HepG2 (cell line): ENCODE results near the gene RABGAP1L. TPM values are rescaled to one million over a fixed set of nuclear protein-coding genes. Genes with fewer than 3 reads are reported as not detected.
A peak's percentile ranks its signal among the peaks of the same experiment; 100 is the strongest.

Source experiments
- ATAC-seq: fragments of 200-7000 bp; cut with Tn5 transposase; 3 replicates; pipeline ENCODE4 v1.9.1; 2020; ENCODE audit warnings: mild to moderate bottlenecking, moderate library complexity
- BruUV-seq: library from RNA; stranded (reverse); fragments of 400-500 nt; replicated peaks from 2 replicates; lab custom pipeline; 2021; lab: Mats Ljungman, UMichigan
- CTCF ChIA-PET: fragments of 300-600 bp; formaldehyde crosslinking; extraction: SDS; loops from one replicate; lab custom pipeline; 2021; ENCODE audit warnings: low total read pairs, inconsistent platforms, low intra/inter-chr PET ratio; lab: Yijun Ruan, JAX
- POLR2A ChIA-PET: fragments of 350-600 bp; sonication (Branson Sonifier 250); formaldehyde crosslinking; loops from one replicate; lab custom pipeline; 2020; ENCODE audit warnings: antibody characterized with exemption, inconsistent platforms; lab: Yijun Ruan, JAX
- DNase-seq: peaks from one replicate; pipeline ENCODE4 v3.0.0-alpha.2; 2015; ENCODE audit warnings: low spot score
- FAIRE-seq: peaks from 3 replicates; lab custom pipeline; 2011; peaks lifted over from hg19 to GRCh38; lab: Jason Lieb, UNC
- H2AFZ ChIP-seq: one replicate; pipeline ENCODE4 v1.6.1; 2011; ENCODE audit warnings: low read length, inconsistent platforms
- H3K27ac ChIP-seq: fragments of 300-600 bp; 3 replicates; pipeline ENCODE4 v1.8.0; 2011; ENCODE audit warnings: mixed run types, mild to moderate bottlenecking, mixed read lengths, low read length, inconsistent platforms; ENCODE audit not compliant: insufficient read depth; ENCODE audit errors: extremely low read length
- H3K27me3 ChIP-seq, 2 experiments: fragments of 200-600 bp in 1 of 2; 2 replicates in 1 of 2; 3 replicates in 1 of 2; pipeline versions ENCODE4 v1.6.0 to v1.8.0; 2011; ENCODE audit warnings: low read length in 2 of 2, mild to moderate bottlenecking in 2 of 2, moderate library complexity in 2 of 2, inconsistent platforms in 1 of 2; ENCODE audit not compliant: insufficient read depth in 2 of 2, control insufficient read depth in 1 of 2
- H3K36me3 ChIP-seq, 2 experiments: fragments of 200-600 bp in 1 of 2; replicated peaks in 1 of 2; 2 replicates in 1 of 2; 3 replicates in 1 of 2; pipeline versions ENCODE4 v1.5.1 to v1.8.0; 2011; ENCODE audit warnings: low read length in 2 of 2, inconsistent platforms in 1 of 2; ENCODE audit not compliant: insufficient read depth in 2 of 2, control insufficient read depth in 1 of 2
- H3K4me1 ChIP-seq: 2 replicates; pipeline ENCODE4 v1.5.1; 2012; ENCODE audit warnings: low read length, inconsistent platforms; ENCODE audit not compliant: insufficient read depth
- H3K4me2 ChIP-seq: 2 replicates; pipeline ENCODE4 v1.6.0; 2011; ENCODE audit warnings: low read depth, low read length, inconsistent platforms
- H3K4me3 ChIP-seq, 3 experiments: fragments of 200-600 bp in 1 of 3; sonication (generic), shearing (Covaris generic) in 1 of 3; replicated peaks in 1 of 3; 2 replicates each; pipeline ENCODE4 v1.5.1; 2011 to 2016; ENCODE audit warnings: low read length in 3 of 3, inconsistent platforms in 2 of 3, low read depth in 2 of 3, mild to moderate bottlenecking in 2 of 3, control low read depth in 1 of 3, mixed read lengths in 1 of 3; ENCODE audit not compliant: insufficient read depth in 1 of 3
- H3K79me2 ChIP-seq: one replicate; pipeline ENCODE4 v1.6.1; 2011; ENCODE audit warnings: low read length, inconsistent platforms; ENCODE audit not compliant: insufficient read depth
- H3K9ac ChIP-seq: 2 replicates; pipeline ENCODE4 v1.6.0; 2011; ENCODE audit warnings: mild to moderate bottlenecking, low read depth, low read length, inconsistent platforms; ENCODE audit not compliant: insufficient read depth
- H3K9me3 ChIP-seq: 2 replicates; pipeline ENCODE4 v1.5.1; 2012; ENCODE audit warnings: mild to moderate bottlenecking, low read length
- H4K20me1 ChIP-seq: 2 replicates; pipeline ENCODE4 v1.6.0; 2011; ENCODE audit warnings: inconsistent platforms, mild to moderate bottlenecking, low read length, moderate library complexity; ENCODE audit not compliant: insufficient read depth
- KDM1A ChIP-seq: IDR thresholded peaks from 2 replicates; pipeline ENCODE4 v1.6.1; 2016; ENCODE audit warnings: missing compliant biosample characterization
- MAFF ChIP-seq: IDR thresholded peaks from 2 replicates; pipeline ENCODE4 v1.6.1; 2011; ENCODE audit warnings: low read depth, low read length, improper control_type of control experiment
- MAFK ChIP-seq, 2 experiments: IDR thresholded peaks in 1 of 2; conservative IDR thresholded peaks in 1 of 2; 2 replicates each; pipeline ENCODE4 v1.6.1; 2011; ENCODE audit warnings: improper control_type of control experiment in 2 of 2, low read length in 2 of 2
- MIER3 ChIP-seq: IDR thresholded peaks from 2 replicates; pipeline ENCODE4 v1.6.1; 2016; ENCODE audit warnings: missing compliant biosample characterization, borderline replicate concordance
- NCOA1 ChIP-seq: sonication (generic); formaldehyde crosslinking; IDR thresholded peaks from 2 replicates; pipeline ENCODE4 v1.9.0; 2021; ENCODE audit warnings: missing genetic modification reagents
- SAFB2 ChIP-seq: sonication (generic); formaldehyde crosslinking; IDR thresholded peaks from 2 replicates; pipeline ENCODE4 v1.5.1; 2020; ENCODE audit warnings: missing genetic modification reagents, low read depth, mild to moderate bottlenecking, borderline replicate concordance
- TRAFD1 ChIP-seq: sonication (generic); formaldehyde crosslinking; IDR thresholded peaks from 2 replicates; pipeline ENCODE4 v1.5.1; 2020; ENCODE audit warnings: missing genetic modification reagents, mild to moderate bottlenecking, borderline replicate concordance
- ZFY ChIP-seq: sonication (generic); formaldehyde crosslinking; IDR thresholded peaks from 2 replicates; pipeline ENCODE4 v1.4.0; 2020; ENCODE audit warnings: missing genetic modification reagents
- WGBS: methylation state at CpG from one replicate; pipeline ENCODE4 v1.1.6; 2017; ENCODE audit warnings: low lambda C conversion rate; 5-methylcytosine and 5-hydroxymethylcytosine counted together
- in situ Hi-C: cut with HindIII; loops from 2 replicates; pipeline ENCODE4 v1.10.0; 2017; ENCODE audit warnings: low pct_unique_long_range_greater_than_20kb; ENCODE audit not compliant: extremely low pct_ligation_motif_present
- intact Hi-C: fragments of 100-400 bp; cut with micrococcal nuclease; formaldehyde crosslinking; loops from one replicate; pipeline ENCODE4 v1.10.0; 2022; ENCODE audit not compliant: unreplicated experiment
- polyA plus RNA-seq, 8 experiments: library from polyadenylated mRNA; depleted of rRNA in 3 of 8; stranded (reverse) in 7 of 8; unstranded in 1 of 8; fragments of >200 nt; fragmentation: Illumina TruSeq in 4 of 8; extraction: Trizol in 4 of 8; gene quantifications; 2 replicates each; pipeline versions ENCODE4 v1.2.1 to v1.2.3, GENCODE V29; 2011 to 2016; ENCODE audit warnings: low read depth in 4 of 8, missing spikeins in 1 of 8, mixed read lengths in 1 of 8; ENCODE audit not compliant: insufficient read depth in 1 of 8
- total RNA-seq, 5 experiments: library from RNA; depleted of rRNA; stranded (reverse); fragments of >200 nt; fragmentation: Illumina TruSeq; extraction: Trizol; gene quantifications; 2 replicates each; pipeline ENCODE4 v1.2.3, GENCODE V29; 2016; ENCODE audit warnings: low read depth in 1 of 5
- TF ChIP-seq, protein P1 (sequence below): sonication (generic); formaldehyde crosslinking; IDR thresholded peaks from 2 replicates; pipeline ENCODE4 v1.8.1; 2023; ENCODE audit warnings: mild to moderate bottlenecking, missing genetic modification reagents
- TF ChIP-seq, protein P2 (sequence below): sonication (generic); formaldehyde crosslinking; IDR thresholded peaks from 2 replicates; pipeline ENCODE4 v1.8.0; 2022; ENCODE audit warnings: mild to moderate bottlenecking, missing genetic modification reagents, moderate library complexity

Gene RABGAP1L
- total and polyA plus RNA-seq, 2 of the 13 experiments (the other 11 are each of a cell fraction or from before 2014, with no cell fraction given) = 7.9 to 22.6 TPM

- FAIRE-seq (no peak), ATAC-seq (no peak)
- Histone ChIP-seq H3K4me3 (no peak overlapping the region), H3K27ac (no peak overlapping the region), H3K79me2 (peaks cover 40% of the 10 kb centered on the region), H3K9ac (no peak overlapping the region), H3K4me1 (peaks cover 40% of the 10 kb centered on the region)
- no TSS peak for BruUV-seq
- in situ Hi-C loops (no loop called here), intact Hi-C loops (no loop called here)
- TF ChIP-seq MAFF (peak; percentile 72), MAFK (conservative IDR thresholded peaks at IDR 0.05 in 1 of 2, IDR thresholded peaks at IDR 0.05 in 1 of 2; ENCODE audit: low read length in 2 of 2) (peak; percentile 64 to 81), NCOA1 (CRISPR knock-in tag) (no peak)
- TF ChIP-seq, all 625 proteins: peak for 2
- WGBS = 87% methylated on average over 5 of the region's 5 CpGs
- H3K4me2 ChIP-seq = no peak overlapping the region
- H4K20me1 ChIP-seq = no peaks in the 10 kb centered on the region
- H3K9me3 ChIP-seq = no peaks in the 10 kb centered on the region
- H2AFZ ChIP-seq = no peak overlapping the region
- no peaks in the 10 kb centered on the region for H3K36me3 ChIP-seq
- no peaks in the 10 kb centered on the region for H3K27me3 ChIP-seq
- ChIA-PET POLR2A (interaction anchor here (1.4 kb wide), 1 partner anchor 144 kb away, joined by 4 read pairs; the partner anchor contains the start of gene RC3H1), CTCF (no interaction called here)
- DNase-seq = no peak
Observed at GRCh38 chr1:174166530-174167264, 7.4 kb downstream of the RABGAP1L start.

- 97% methylated on average over 2 of the region's 2 CpGs for WGBS
- H3K27ac ChIP-seq = no peak overlapping the region
- BruUV-seq = no TSS peak
- no peak overlapping the region for H3K9ac ChIP-seq
- no peak overlapping the region for H3K4me3 ChIP-seq
- ATAC-seq = no peak
- peaks cover 34% of the 10 kb centered on the region for H3K4me1 ChIP-seq
- H2AFZ ChIP-seq = no peak overlapping the region
- in situ Hi-C loops = no loop called here
- no peaks in the 10 kb centered on the region for H3K36me3 ChIP-seq
- no peak for FAIRE-seq
- no peak for DNase-seq
- no peaks in the 10 kb centered on the region for H3K27me3 ChIP-seq
- H3K79me2 ChIP-seq = peaks cover 36% of the 10 kb centered on the region
- CTCF ChIA-PET = no interaction called here
- no peaks in the 10 kb centered on the region for H4K20me1 ChIP-seq
- intact Hi-C loops = no loop called here
- H3K4me2 ChIP-seq = no peak overlapping the region
- no peaks in the 10 kb centered on the region for H3K9me3 ChIP-seq
- POLR2A ChIA-PET = interaction anchor here (1.4 kb wide), 1 partner anchor 145 kb away, joined by 4 read pairs; the partner anchor contains the start of gene RC3H1
- TF ChIP-seq SAFB2 (CRISPR knock-in tag) (no peak), KDM1A (CRISPR knock-in tag) (no peak), ZFY (CRISPR knock-in tag) (no peak), MIER3 (CRISPR knock-in tag) (no peak), TRAFD1 (CRISPR knock-in tag) (no peak)
- TF ChIP-seq, protein P1, sequence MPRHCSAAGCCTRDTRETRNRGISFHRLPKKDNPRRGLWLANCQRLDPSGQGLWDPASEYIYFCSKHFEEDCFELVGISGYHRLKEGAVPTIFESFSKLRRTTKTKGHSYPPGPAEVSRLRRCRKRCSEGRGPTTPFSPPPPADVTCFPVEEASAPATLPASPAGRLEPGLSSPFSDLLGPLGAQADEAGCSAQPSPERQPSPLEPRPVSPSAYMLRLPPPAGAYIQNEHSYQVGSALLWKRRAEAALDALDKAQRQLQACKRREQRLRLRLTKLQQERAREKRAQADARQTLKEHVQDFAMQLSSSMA (CRISPR knock-in tag) = no peak
- TF ChIP-seq, protein P2, sequence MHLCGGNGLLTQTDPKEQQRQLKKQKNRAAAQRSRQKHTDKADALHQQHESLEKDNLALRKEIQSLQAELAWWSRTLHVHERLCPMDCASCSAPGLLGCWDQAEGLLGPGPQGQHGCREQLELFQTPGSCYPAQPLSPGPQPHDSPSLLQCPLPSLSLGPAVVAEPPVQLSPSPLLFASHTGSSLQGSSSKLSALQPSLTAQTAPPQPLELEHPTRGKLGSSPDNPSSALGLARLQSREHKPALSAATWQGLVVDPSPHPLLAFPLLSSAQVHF (CRISPR knock-in tag) = no peak
Observed at GRCh38 chr1:174167265-174167803, 8.0 kb downstream of the RABGAP1L start.
